WERI-Rb-1 (cell line): Measurements from ENCODE around the gene TCEAL1.

Source experiments
- DNase-seq: peaks from one replicate; pipeline ENCODE4 v3.0.0-alpha.2; 2020
- H3K27ac ChIP-seq: fragments of 250-450 bp; sonication (Bioruptor Pico); 2 replicates; pipeline ENCODE4 v1.5.1; 2020; ENCODE audit warnings: mild to moderate bottlenecking, moderate library complexity
- H3K27me3 ChIP-seq: fragments of 250-450 bp; sonication (Bioruptor Pico); 2 replicates; pipeline ENCODE4 v1.5.1; 2021; ENCODE audit warnings: mild to moderate bottlenecking, low read depth, moderate library complexity; ENCODE audit not compliant: insufficient read depth, severe bottlenecking
- H3K36me3 ChIP-seq: fragments of 250-450 bp; sonication (Bioruptor Pico); 2 replicates; pipeline ENCODE4 v1.5.1; 2020; ENCODE audit warnings: mild to moderate bottlenecking, moderate library complexity
- H3K4me3 ChIP-seq: 2 replicates; pipeline ENCODE4 v1.5.1; 2011; ENCODE audit warnings: low read depth, mild to moderate bottlenecking, control low read depth, low read length
- H3K9me3 ChIP-seq: fragments of 250-450 bp; sonication (Bioruptor Pico); 2 replicates; pipeline ENCODE4 v1.5.1; 2021; ENCODE audit warnings: mild to moderate bottlenecking, moderate library complexity; ENCODE audit not compliant: severe bottlenecking
- CTCF ChIP-seq: IDR thresholded peaks from 2 replicates; pipeline ENCODE4 v1.5.1; 2011; ENCODE audit warnings: low read depth, mild to moderate bottlenecking, control low read depth, inconsistent platforms, low read length

The TCEAL1 gene

GRCh38 chrX:103674531-103675454 lies 46.0 kb downstream of the TCEAL1 start:
- Histone ChIP-seq H3K4me3 (no peak overlapping the region), H3K27ac (no peak overlapping the region), H3K27me3 (no peaks in the 10 kb centered on the region), H3K36me3 (peaks cover 22% of the 10 kb centered on the region), H3K9me3 (no peaks in the 10 kb centered on the region)
- TF ChIP-seq CTCF = no peak
- no peak for DNase-seq

- Histone ChIP-seq H3K27ac (no peak overlapping the region), H3K4me3 (no peak overlapping the region), H3K36me3 (peaks cover 48% of the 10 kb centered on the region), H3K27me3 (no peaks in the 10 kb centered on the region), H3K9me3 (no peaks in the 10 kb centered on the region)
- TF ChIP-seq CTCF = no peak
- no peak for DNase-seq
Measured at GRCh38 chrX:103678199-103678993, 49.6 kb downstream of the TCEAL1 start.
